Endometrial microvascular endothelial cells (primary cell): ENCODE data around the gene TLK1. TPM values are rescaled to one million over a fixed set of nuclear protein-coding genes. Genes with fewer than 3 reads are reported as not detected.
"Not testable (repeated sequence)": the region's sequence is repeated elsewhere in the genome, so short reads cannot be mapped to it uniquely, and the experiment has no call there.

Experiments
- in situ Hi-C: cut with HindIII; loops from 2 replicates; pipeline ENCODE4 v1.10.0; 2017; ENCODE audit warnings: low sequenced_read_pairs, low pct_unique_long_range_greater_than_20kb; ENCODE audit errors: inconsistent ontology term
- total RNA-seq: library from RNA; depleted of rRNA; stranded (reverse); fragments of >200 nt; gene quantifications from one replicate; pipeline ENCODE4 v1.2.3, GENCODE V29; 2015; ENCODE audit errors: inconsistent ontology term

TLK1 gene
- total RNA-seq, 1 donor from 2014 or later: 18.6 TPM

GRCh38 chr2:171173087-171173486, 12.4 kb upstream of the TLK1 start:
- in situ Hi-C loops: no loop called here

GRCh38 chr2:171171808-171172207, 11.1 kb upstream of the TLK1 start:
- in situ Hi-C loops: no loop called here

- in situ Hi-C loops: no loop called here
These were observed 9.1 kb upstream of the TLK1 start for GRCh38 chr2:171169839-171170238.

GRCh38 chr2:171169333-171169732, 8.6 kb upstream of the TLK1 start:
- in situ Hi-C loops: no loop called here

- in situ Hi-C loops: no loop called here
These were observed 6.8 kb upstream of the TLK1 start for GRCh38 chr2:171167352-171167997.

GRCh38 chr2:171166328-171166983, 5.8 kb upstream of the TLK1 start:
- in situ Hi-C loops: no loop called here

GRCh38 chr2:171165967-171166327, 5.3 kb upstream of the TLK1 start:
- in situ Hi-C loops: no loop called here

GRCh38 chr2:171163261-171163660, 2.6 kb upstream of the TLK1 start:
- in situ Hi-C loops: no loop called here

GRCh38 chr2:171162522-171163197, 2.0 kb upstream of the TLK1 start:
- in situ Hi-C loops: not testable (repeated sequence)

GRCh38 chr2:171160956-171161740, 455 bp upstream of the TLK1 start:
- in situ Hi-C loops: no loop called here

GRCh38 chr2:171159372-171160118, 1.1 kb downstream of the TLK1 start:
- in situ Hi-C loops: loop anchor here (10.0 kb wide), 1 partner anchor 205 kb away; no protein-coding TSS in a partner anchor

GRCh38 chr2:171158790-171159371, 1.8 kb downstream of the TLK1 start:
- in situ Hi-C loops: loop anchor here (10.0 kb wide), 1 partner anchor 204 kb away; no protein-coding TSS in a partner anchor

- in situ Hi-C loops: loop anchor here (10.0 kb wide), 1 partner anchor 203 kb away; no protein-coding TSS in a partner anchor
These were observed 2.5 kb downstream of the TLK1 start for GRCh38 chr2:171158036-171158789.

- in situ Hi-C loops: loop anchor here (10.0 kb wide), 1 partner anchor 202 kb away; no protein-coding TSS in a partner anchor
These were observed 3.6 kb downstream of the TLK1 start for GRCh38 chr2:171157109-171157500.

GRCh38 chr2:171154348-171154747, 6.3 kb downstream of the TLK1 start:
- in situ Hi-C loops: loop anchor here (10.0 kb wide), 1 partner anchor 200 kb away; no protein-coding TSS in a partner anchor

GRCh38 chr2:171150694-171151285, 9.9 kb downstream of the TLK1 start:
- in situ Hi-C loops: loop anchor here (10.0 kb wide), 1 partner anchor 196 kb away; no protein-coding TSS in a partner anchor
